ENCODE results near the gene PSMD2.
"Not testable (repeated sequence)": the region's sequence is repeated elsewhere in the genome, so short reads cannot be mapped to it uniquely, and the experiment has no call there.

The PSMD2 gene

DNA sequence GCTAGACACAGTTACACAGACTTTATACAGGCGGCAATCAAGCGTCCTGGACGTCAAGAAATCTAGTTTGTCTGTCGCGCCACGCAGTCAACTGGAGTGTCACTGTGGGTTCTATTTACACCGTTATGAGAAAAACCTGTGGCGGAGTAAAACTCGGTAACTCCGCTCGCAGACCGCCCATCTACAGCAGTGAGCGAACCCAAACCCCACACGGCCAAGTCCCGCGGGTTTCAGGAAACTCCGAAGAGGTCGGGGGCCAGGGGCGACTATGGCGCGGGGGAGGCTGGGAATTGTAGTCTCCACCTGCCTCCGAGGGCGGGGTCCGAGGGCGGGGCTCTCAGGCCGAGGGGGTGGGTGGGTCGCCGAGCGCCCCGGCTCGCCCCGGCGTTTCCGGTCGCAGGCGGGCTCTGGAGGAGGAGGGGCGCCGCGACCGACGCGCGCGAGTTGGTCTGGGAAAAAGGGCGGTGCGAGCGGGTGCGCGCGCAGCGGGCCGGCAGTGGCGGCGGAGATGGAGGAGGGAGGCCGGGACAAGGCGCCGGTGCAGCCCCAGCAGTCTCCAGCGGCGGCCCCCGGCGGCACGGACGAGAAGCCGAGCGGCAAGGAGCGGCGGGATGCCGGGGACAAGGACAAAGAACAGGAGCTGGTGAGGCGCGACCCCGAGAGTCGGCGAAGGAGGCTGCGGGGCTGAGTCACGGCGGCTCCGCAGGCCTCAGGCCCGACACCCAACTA, at the start of gene PSMD2:
Gene PSMD2 (plus strand): TSS at position 483 of the 729 bp plus-strand sequence. CDS start 26 bp downstream, at position 509.
- peak; percentile 85 for DNase-seq

DNA sequence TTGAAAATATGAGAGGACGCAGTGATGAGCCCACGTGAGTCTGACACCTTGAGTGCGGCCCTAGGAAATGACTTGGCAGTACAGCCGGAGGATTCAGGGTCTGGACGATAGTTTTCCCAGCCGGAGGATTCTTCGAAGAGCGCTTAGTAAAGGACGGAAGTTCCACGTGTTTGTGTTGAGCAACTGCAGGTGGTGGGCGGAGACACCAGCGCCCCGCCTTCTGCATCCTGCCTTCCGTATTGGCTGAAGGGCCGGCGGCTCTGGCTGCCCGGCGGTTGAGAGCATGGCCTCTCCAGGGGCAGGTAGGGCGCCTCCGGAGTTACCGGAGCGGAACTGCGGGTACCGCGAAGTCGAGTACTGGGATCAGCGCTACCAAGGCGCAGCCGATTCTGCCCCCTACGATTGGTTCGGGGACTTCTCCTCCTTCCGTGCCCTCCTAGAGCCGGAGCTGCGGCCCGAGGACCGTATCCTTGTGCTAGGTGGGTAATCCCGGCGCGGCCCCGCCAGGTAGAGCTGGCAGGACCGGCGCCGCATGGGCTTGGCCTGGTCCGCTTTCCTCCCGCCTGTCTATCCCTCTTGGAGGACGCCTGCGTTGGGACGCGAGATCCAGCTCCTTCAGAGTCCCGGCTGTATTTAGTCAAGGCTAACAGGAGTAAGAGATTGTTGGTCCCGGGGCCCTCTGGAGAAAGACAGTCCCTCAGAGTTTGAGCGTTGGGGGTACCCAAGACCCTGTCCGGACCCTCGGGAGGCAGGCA, 49.5 kb upstream of the PSMD2 start, which contains the start of gene EEF1AKMT4:
Gene EEF1AKMT4 (plus strand): TSS at position 261 of the 755 bp plus-strand sequence. CDS start 23 bp downstream, at position 284.
- DNase-seq: peak; percentile 96

DNA sequence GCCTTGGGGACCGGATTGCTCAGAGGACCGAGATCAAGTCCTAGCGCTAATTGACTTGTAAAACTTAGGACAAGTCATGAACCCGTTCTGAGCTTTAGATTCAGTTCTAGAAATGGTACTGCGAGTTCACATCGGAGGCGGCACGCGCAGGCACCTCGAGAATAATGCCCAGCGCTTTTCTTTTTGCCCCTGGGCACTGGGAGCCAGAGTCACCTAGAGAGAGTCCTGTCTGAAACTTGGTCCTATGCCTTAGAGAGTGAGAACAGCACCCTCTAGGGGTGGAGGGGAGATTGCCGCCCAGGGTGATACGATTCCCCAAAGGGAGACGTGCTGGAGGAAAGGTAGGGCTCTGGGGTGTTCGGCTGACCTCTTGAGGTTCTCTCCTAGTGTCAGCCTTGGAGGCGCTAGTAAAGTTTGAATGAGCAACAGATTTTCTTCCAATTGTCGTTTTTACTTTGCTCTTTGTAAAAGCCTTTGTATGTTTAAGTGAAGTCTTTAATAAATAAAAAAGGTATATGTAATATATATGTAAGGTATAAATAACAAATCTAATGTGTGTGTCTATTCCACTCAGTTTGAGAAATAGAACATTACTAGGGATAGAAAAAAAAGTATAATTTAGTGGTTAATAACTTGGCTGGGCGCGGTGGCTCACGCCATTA, 48.7 kb upstream of the PSMD2 start:
- DNase-seq: peak; percentile 82

DNA sequence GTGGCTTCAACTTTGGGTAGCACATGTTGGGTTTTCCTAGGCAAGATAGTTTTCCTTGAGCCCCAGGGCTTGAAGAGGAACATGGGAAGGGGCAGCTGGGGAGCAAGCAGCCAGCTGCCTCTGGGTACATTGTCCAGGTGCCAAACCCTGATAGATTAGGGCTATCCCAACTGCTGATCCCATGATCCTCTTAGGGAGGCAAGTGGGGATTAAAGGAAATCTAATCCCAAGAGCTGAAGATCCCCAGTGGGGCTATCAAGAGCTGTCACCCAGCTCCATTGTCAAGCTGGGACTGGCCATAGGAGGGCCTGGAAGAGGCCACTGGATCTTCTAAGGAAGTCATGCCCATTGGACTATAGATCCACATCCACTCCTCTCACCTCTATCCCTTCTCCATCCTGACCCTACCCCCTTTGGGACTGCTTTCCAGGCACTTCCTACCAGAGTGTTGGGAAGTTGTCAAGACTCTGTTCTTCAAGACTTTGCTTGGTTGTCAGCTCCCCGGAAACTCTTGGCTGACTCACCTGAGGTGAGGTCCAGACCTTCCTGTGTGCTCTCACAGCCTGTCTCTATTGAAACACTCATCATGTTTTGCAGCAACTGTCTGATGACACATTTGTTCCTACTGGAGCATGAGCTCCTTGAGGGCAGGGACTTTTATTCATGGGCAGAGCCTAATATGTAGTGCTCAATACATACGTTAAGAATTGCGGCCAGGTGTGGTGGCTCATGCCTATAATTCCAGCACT, 43.6 kb upstream of the PSMD2 start:
- no peak for DNase-seq

DNA sequence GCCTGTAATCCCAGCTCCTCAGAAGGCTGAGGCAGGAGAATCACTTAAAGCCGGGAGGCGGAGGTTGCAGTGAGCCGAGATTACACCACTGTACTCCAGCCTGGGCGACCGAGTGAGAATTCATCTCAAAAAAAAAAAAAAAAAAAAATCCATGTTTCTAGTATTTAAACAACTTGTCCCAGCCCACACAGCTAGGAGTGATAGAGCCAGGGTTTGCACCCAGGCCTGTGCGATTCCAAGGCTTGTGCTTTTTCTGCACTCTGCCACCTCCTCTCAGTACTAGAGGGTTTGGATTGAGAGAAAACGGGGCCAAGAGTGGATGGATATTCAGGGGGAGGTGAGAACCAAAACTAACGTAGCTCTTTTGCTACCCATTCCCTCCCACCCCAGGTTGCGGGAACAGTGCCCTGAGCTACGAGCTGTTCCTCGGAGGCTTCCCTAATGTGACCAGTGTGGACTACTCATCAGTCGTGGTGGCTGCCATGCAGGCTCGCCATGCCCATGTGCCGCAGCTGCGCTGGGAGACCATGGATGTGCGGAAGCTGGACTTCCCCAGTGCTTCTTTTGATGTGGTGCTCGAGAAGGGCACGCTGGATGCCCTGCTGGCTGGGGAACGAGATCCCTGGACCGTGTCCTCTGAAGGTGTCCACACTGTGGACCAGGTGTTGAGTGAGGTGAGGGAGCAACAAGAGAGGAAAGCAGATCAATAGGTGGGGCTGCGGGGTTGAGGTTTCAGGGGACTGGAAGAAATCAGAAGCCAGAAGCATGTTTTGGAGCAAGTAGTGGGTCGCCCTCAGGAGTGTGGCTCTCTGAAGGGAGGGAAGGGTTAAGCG, 41.7 kb upstream of the PSMD2 start:
- no peak for DNase-seq

DNA sequence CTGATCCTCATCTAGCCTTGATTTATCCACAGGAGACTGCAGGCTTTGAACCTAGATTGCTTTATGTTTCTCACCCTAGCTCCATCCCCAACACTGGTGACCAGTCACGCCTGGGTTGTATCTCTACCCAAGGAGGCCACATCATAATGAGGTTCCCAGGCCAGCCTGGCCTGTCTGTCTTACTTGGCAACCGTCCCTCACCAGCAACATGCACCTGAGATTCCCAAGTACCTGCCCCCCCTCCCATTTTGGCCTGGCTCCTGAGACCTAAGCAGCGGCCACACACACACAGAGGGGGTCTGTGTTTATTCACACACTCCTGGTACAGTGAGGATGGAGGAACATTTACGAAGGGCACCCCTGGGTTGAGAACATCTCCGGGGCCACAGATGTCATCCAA, 40.1 kb upstream of the PSMD2 start:
- no peak for DNase-seq

DNA sequence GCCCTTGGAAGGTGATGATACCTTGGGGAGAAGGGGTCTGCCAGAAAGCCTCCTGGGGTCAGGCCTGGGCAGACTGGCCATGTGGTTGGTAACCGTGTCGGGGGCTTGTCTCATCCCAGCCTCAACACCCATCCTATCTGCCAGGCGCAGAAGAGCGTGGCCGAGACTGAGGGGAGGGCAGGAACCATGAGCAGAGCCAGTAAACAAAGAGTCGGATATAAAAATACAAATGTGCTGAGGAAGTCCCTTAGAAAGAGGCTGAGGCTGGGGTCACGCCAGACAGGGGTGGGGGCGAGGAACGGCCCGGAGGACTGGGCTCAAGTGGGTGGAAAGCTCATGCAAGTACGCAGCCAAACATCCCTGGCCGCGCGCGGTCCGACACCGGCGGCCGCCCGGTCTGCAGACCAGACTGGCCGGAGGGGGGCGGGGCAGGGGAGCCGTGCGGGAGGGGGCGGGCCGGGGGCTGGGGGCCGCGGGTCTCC, 39.6 kb upstream of the PSMD2 start:
- no peak for DNase-seq

DNA sequence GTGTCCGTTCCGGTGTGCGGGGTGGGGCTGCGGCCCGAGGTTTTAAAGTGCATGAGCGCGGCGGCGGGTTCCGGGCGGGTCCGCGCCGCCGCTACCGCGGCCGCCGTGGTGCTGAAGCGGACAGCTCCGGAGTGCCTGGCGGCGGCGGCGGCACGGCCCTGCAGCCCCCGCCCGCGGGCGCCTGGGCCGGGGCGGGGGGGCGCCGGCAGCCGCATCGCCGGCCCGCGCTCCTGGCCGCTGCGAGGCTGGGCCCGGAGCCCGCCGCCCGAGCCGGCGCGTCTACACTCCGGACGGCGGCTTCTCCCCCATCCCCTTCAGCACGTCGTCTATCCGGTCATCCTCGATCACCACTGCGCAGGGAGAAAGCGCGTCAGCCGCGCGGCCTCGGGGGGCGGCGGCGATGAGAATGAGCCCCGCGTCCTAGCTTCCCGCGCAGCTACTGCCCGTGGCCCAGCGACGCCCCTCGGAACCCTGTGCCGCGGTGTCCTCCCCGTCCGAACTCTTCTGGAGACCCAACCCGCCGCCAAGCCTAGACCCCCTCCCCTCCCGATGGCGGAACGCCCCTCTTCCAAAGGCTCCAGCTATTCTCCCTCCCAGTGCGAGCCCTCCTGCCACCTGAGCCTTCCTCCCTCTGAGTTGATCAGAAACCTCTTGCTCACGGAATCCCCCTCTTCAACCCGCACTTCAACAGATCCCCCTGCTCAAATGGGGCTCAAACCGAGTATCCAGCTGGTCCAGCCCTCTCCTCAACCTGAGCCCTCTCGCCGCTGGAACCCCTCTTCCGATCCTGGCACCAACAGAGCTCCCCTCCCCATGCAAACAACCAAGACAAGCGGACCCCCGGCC, 38.9 kb upstream of the PSMD2 start:
- DNase-seq: no peak

DNA sequence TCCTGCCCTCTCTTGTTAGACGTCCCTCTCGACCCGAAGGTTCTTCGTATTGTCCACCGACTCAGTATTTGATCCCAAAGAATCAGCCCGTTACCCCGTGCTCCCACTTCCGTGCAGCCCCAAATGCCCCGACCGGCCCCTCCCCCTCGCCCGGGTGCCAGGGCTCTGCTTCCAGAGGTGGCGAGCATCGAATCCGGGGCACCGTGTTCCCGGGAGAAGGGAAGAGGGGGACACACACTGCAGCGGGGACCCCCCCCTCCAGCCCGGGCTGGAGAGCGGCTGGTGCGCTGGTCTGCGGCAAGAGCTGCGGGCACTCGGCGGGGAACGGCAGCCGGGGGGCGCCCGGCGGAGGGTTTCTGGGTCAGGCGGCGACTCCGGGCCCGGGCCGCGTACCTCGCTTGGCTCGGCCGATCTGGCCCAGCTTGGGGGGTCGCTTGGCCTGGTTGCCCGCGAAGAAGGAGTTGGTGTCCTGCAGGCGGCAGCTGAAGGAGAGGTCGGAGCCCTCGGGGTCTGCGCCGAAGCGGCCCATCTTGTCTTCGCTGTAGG, 38.2 kb upstream of the PSMD2 start:
- DNase-seq: no peak

DNA sequence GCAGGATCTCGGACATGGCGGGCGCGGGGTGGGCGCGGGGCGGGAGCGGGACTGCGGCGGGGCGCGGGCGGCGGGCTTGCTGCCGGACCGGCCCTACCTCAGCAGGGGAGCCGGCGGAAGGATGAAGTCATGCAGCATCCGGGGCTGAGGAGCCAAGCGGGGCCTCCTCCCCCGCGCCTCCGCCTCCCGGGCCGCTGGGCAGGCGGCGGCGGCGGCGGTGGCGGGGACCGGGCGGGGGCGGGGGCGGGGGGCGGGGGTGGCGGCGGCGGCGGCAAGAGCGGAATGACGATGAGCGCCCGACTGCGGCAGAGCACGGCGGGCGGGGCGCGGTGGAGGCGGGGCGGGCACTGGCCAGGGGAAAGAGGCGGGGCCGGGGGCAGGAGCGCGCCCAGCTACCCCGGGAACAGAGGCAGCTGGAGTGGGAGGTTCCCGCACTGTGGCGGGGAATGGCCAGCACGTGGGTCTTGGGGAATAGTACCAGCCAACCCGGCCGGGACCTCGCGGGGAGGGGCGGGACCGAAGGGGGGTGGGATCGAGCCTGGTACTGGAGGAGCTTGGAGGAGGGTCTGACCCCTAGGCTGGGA, 37.7 kb upstream of the PSMD2 start, which contains the start of gene CAMK2N2:
Gene CAMK2N2 (minus strand): TSS at position 284 of the 584 bp plus-strand sequence. CDS start 268 bp downstream, at position 16.
- no peak for DNase-seq

DNA sequence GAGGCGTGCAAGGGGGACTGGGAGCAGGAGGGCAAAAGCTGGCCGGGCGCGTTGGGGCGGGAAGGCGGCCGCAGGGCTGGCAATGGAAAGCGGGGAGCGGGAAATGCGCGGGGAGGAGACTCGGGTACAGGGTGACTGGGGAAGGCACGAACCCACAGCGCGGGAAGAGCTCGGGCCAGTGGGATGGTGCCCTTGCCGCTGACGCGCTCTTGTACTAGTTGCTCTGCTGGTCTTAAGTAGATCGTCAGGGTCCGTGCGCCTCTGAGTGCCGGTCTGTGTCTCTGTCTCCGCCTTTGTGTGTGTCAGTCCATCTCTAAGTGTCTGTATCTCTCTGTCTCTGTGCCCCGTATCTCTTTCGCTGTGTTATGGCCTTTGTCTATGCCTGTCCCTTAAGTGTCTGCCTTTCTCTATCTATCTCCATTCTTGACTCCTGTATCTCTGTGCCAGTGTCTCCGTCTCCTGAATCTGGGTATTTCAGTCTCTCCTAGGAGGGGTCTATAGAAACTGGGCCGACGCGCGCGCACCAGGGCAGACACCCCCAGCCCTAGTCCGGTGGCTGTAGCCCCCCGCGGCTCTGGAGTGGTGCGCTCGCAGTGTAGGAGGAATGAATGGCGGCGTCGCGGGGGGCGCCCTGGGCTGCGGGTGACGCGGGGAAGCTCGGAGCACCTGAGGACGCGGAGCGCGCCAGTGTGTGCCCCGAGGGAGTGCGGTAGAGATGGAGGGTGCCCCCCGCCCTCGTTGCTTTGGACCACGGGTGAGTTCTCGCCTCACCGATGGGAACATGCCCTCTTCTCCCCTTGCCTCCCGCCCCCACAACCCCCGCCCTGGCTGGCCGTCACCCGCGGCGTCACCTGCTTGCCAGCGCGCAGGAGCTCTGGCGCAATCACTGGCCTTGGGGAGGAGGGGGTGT, 36.9 kb upstream of the PSMD2 start:
- DNase-seq: no peak

DNA sequence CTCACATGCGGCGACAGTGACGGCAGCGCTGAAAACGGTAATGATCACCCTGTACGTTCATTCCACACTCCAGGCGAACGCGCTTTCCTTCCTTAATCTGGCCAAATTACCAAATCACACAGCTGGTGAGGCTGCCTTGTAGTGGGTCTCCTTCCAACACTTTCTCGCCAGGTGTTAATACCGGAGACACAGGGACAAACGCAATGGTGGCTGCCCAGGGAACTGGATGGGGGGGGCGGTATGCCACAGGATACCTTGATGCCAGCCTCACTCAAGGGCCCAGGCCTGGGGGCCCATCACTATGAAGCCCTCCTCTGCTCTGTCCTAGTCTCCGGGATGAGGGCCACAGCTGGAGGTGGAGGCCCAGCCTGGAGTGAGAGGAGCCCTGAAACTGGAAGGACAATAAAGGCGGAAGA, 36.3 kb upstream of the PSMD2 start:
- DNase-seq: no peak

DNA sequence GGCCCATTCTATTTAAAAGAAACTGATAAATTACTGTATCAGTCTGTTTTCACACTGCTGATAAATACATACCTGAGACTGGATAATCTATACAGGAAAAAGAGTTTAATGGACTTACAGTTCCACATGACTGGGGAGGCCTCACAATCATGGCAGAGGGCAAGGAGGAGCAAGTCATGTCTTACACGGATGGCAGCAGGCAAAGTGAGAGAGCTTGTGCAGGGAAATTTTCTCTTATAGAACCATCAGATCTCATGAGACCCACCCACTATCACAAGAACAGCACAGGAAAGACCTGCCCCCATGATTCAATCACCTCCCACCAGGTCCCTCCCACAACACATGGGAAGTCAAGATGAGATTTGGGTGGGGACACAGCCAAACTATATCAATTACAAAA, 31.8 kb upstream of the PSMD2 start:
- not testable (repeated sequence) for DNase-seq

DNA sequence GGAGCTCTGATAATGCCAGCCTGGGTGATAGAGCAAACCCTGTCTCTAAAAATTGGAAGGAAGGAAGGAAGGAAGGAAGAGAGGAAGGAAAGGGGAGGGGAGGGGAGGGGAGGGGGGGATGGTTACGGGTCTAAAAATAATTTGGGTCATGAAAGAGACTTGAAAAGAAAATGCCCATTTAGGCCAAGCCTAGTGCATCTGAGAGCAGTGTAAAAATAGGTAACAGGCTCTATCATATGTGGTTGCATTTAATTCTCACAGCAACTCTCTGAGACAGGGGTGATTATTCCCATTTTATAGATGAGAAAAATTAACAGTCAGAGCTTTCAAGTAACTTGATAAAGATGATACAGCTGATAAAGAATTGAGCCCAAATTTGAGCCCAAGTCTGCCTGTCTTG, 26.8 kb upstream of the PSMD2 start:
- no peak for DNase-seq

DNA sequence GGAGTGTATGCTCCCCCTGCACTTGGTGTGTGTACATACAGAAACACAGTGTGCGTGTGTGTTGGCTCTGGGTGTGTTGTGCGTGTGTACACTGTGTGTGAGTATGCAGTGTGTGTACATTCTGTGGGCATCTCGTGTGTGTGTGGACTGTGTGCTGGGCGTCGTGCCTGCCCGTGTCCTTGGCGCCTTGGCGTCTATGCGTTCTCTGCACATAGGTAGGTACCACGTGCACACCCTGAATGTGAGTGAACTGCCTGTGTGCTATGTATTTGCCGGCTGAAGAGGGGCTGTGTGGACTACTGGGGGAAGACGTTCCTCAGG, 23.7 kb upstream of the PSMD2 start:
- DNase-seq: no peak

DNA sequence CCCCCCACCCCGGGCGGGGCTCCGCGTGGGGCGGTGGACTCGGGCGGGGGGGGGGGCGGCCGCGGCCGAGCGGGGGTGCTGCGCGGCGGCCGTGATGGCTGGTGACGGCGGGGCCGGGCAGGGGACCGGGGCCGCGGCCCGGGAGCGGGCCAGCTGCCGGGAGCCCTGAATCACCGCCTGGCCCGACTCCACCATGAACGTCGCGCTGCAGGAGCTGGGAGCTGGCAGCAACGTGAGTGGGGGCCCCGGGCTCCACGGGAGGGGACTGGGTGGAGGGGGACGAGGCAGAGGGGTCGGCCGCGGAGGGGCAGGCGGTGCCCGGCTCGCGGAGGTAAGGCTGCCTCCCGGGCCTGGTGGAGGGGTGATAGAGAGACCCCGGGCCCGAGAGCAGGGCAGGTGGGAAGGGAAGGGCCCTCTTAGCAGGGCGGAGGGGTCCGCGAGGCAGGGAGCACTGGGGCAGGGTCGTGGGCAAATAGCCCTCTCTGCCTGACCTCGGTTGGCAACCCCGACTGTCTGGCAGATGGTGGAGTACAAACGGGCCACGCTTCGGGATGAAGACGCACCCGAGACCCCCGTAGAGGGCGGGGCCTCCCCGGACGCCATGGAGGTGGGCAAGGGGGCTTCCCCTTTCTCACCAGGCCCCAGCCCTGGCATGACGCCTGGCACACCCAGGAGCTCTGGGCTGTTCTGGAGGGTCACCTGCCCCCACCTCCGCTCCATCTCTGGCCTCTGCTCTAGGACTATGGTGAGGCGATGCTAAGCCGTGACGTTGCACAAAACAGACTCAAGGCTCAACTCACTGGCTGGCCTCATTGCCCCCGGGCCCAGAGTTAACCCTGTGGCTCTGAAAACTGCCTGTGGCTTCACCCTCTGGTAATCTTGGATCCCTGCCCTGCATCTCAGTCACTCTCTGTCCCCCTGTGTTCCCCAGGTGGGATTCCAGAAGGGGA, 22.8 kb upstream of the PSMD2 start, which contains the start of gene ECE2:
Gene ECE2 (plus strand): TSS at position 62 of the 950 bp plus-strand sequence. CDS start 132 bp downstream, at position 194.
- DNase-seq: no peak

DNA sequence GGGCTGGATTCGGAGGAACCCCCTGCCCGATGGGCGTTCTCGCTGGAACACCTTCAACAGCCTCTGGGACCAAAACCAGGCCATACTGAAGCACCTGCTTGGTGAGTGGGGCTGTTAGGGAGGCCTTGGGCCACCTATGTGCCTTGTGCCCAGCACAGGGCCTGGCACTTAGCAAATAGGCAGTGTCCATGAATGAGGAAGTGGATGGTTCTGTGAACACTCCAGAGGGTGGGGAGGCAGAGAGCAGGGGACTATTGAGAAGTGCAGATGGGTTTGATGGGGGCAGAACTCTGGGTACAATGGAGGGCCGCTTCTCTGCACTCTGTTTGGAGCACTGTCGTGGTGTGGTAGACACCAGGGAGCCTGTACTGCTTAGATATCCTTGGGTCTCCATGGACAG, 21.7 kb upstream of the PSMD2 start:
- DNase-seq: no peak

DNA sequence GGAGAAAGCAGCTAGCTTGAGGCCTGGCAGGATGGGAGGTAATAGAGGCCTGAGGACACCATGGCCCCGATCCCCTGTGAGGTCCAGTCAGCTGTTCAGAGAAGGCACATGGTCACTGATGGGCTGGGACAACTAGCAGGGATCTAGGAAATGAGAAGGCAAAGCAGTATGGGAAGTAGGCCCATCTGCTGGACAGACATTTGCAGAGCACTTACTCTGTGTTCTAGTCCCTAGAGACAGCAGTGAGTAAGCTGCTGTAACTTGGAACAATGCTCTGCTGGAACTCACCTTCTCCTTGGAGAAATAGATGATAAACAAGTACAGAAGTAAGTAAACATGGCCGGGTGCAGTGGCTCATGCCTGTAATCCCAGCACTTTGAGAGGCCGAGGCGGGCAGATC, 16.1 kb upstream of the PSMD2 start:
- DNase-seq: no peak
